ENCODE measurements around the gene KIF4A.
"Not testable (repeated sequence)": the region's sequence is repeated elsewhere in the genome, so short reads cannot be mapped to it uniquely, and the experiment has no call there.

KIF4A gene

GRCh38 chrX:70289793-70290770 is at the start of gene KIF4A, which contains the start of gene PDZD11:
TSS of gene KIF4A (plus strand) at chrX:70290104. CDS start at chrX:70290459, 355 bp downstream.
TSS of gene PDZD11 (minus strand) at chrX:70289927. CDS start at chrX:70289341, 586 bp downstream.
- DNase-seq, result peak; percentile 83

- DNase-seq, result no peak
Observed at GRCh38 chrX:70240751-70241150, 49.2 kb upstream of the KIF4A start.

- no peak for DNase-seq
Observed at GRCh38 chrX:70241501-70241900, 48.4 kb upstream of the KIF4A start.

- not testable (repeated sequence) for DNase-seq
Observed at GRCh38 chrX:70243601-70244000, 46.3 kb upstream of the KIF4A start.

- no peak for DNase-seq
Observed at GRCh38 chrX:70244881-70245280, 45.0 kb upstream of the KIF4A start.

- DNase-seq, result no peak
Observed at GRCh38 chrX:70247252-70247651, 42.7 kb upstream of the KIF4A start.

GRCh38 chrX:70252491-70252890 is 37.4 kb upstream of the KIF4A start:
- no peak for DNase-seq

GRCh38 chrX:70253377-70254062 is 36.4 kb upstream of the KIF4A start:
- DNase-seq, result no peak

- DNase-seq, result no peak
Observed at GRCh38 chrX:70254063-70254400, 35.9 kb upstream of the KIF4A start.

GRCh38 chrX:70254909-70255308 is 35.0 kb upstream of the KIF4A start:
- DNase-seq, result no peak

- DNase-seq, result no peak
Observed at GRCh38 chrX:70255452-70255851, 34.5 kb upstream of the KIF4A start.

GRCh38 chrX:70257423-70258288 is 32.2 kb upstream of the KIF4A start:
- no peak for DNase-seq

GRCh38 chrX:70260104-70260503 is 29.8 kb upstream of the KIF4A start, which contains the start of gene P2RY4:
TSS of gene P2RY4 (minus strand) at chrX:70260204. CDS start at chrX:70259624, 580 bp downstream.
- DNase-seq, result no peak

GRCh38 chrX:70262952-70263567 is 26.8 kb upstream of the KIF4A start:
- peak; percentile 4 for DNase-seq

GRCh38 chrX:70264784-70265183 is 25.1 kb upstream of the KIF4A start:
- no peak for DNase-seq

- no peak for DNase-seq
Observed at GRCh38 chrX:70268034-70268433, 21.9 kb upstream of the KIF4A start, which contains the start of gene ARR3. TSS of gene ARR3 (plus strand) at chrX:70268334. CDS start at chrX:70269386, 1,052 bp downstream.

GRCh38 chrX:70274029-70274428 is 15.9 kb upstream of the KIF4A start:
- DNase-seq, result not testable (repeated sequence)

- no peak for DNase-seq
Observed at GRCh38 chrX:70279081-70279480, 10.8 kb upstream of the KIF4A start.

GRCh38 chrX:70280573-70280972 is 9.3 kb upstream of the KIF4A start:
- DNase-seq, result no peak

GRCh38 chrX:70281951-70282350 is 8.0 kb upstream of the KIF4A start, which contains the start of gene RAB41:
TSS of gene RAB41 (plus strand) at chrX:70282172. CDS start at chrX:70282218, 46 bp downstream.
- no peak for DNase-seq

- DNase-seq, result no peak
Observed at GRCh38 chrX:70289168-70289792, 624 bp upstream of the KIF4A start.

- no peak for DNase-seq
Observed at GRCh38 chrX:70292788-70293187, 2.9 kb downstream of the KIF4A start.
